Body of pancreas (tissue), 4 donors: ENCODE data around the gene B3GNT2.

ENCODE experiments used
- POLR2A ChIP-seq, 3 donors: fragments of 450-650 bp; IDR thresholded peaks; one replicate each; pipeline ENCODE4 v1.6.1; 2016; ENCODE audit warnings: antibody characterized with exemption in 3 of 3, mild to moderate bottlenecking in 2 of 3
- TF ChIP-seq, protein P1 (sequence below), 7 experiments: fragments of 450-650 bp in 4 of 7; fragments of 200-600 bp in 3 of 7; sonication (generic) in 3 of 7; IDR thresholded peaks; one replicate each; pipeline ENCODE4 v1.5.1; 2016 to 2019; ENCODE audit warnings: antibody characterized with exemption in 7 of 7

DNA sequence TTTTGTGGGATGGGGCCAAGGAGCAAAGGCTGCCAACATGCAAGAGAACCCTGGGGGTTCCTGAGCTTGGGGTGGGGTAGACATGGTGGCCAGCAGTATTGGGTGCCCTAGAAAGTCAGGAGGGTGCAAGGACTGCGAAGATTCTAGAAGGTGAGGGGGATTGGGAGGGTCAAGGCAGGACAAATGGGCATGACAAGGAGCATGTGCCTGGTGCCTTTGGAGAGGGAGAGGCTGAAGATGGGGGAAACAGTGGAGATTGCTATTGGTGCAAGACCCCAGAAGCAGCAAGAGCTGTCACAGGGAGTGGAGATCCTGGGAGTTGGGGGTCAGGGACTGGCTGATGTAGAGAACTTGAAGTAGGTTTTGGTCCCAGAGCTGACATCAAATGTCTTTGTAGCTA lies 7.5 kb downstream of the B3GNT2 start:
- TF ChIP-seq, protein P1, sequence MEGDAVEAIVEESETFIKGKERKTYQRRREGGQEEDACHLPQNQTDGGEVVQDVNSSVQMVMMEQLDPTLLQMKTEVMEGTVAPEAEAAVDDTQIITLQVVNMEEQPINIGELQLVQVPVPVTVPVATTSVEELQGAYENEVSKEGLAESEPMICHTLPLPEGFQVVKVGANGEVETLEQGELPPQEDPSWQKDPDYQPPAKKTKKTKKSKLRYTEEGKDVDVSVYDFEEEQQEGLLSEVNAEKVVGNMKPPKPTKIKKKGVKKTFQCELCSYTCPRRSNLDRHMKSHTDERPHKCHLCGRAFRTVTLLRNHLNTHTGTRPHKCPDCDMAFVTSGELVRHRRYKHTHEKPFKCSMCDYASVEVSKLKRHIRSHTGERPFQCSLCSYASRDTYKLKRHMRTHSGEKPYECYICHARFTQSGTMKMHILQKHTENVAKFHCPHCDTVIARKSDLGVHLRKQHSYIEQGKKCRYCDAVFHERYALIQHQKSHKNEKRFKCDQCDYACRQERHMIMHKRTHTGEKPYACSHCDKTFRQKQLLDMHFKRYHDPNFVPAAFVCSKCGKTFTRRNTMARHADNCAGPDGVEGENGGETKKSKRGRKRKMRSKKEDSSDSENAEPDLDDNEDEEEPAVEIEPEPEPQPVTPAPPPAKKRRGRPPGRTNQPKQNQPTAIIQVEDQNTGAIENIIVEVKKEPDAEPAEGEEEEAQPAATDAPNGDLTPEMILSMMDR (IDR thresholded peaks at IDR 0.05) = no peak
- TF ChIP-seq POLR2A (IDR thresholded peaks at IDR 0.05) = no peak
